Measurements from ENCODE around the gene PHF10.
"Not testable (repeated sequence)": the region's sequence is repeated elsewhere in the genome, so short reads cannot be mapped to it uniquely, and the experiment has no call there.

The PHF10 gene

GRCh38 chr6:169724494-169725124 lies at the start of gene PHF10:
Gene PHF10, minus strand, starts transcription at chr6:169724500. Its CDS starts 569 bp downstream, at chr6:169723931.
- DNase-seq: no peak

- DNase-seq: no peak
Observed at GRCh38 chr6:169766921-169767736, 42.8 kb upstream of the PHF10 start.

- no peak for DNase-seq
Observed at GRCh38 chr6:169766232-169766631, 41.9 kb upstream of the PHF10 start.

- not testable (repeated sequence) for DNase-seq
Observed at GRCh38 chr6:169765789-169766188, 41.5 kb upstream of the PHF10 start.

- no peak for DNase-seq
Observed at GRCh38 chr6:169763881-169764280, 39.6 kb upstream of the PHF10 start.

- no peak for DNase-seq
Observed at GRCh38 chr6:169763308-169763707, 39.0 kb upstream of the PHF10 start.

- no peak for DNase-seq
Observed at GRCh38 chr6:169755162-169755561, 30.9 kb upstream of the PHF10 start.

- no peak for DNase-seq
Observed at GRCh38 chr6:169752074-169752623, 27.8 kb upstream of the PHF10 start.

- DNase-seq: peak; percentile 84
Observed at GRCh38 chr6:169751242-169752073, 27.2 kb upstream of the PHF10 start, which contains the start of the genes DYNLT2 and ERMARD. Gene DYNLT2, minus strand, starts transcription at chr6:169751572. Its CDS starts 114 bp downstream, at chr6:169751458. Gene ERMARD, plus strand, starts transcription at chr6:169751622. Its CDS starts 36 bp downstream, at chr6:169751658.

GRCh38 chr6:169746556-169746955 lies 22.3 kb upstream of the PHF10 start:
- DNase-seq: no peak

- DNase-seq: no peak
Observed at GRCh38 chr6:169745405-169745804, 21.1 kb upstream of the PHF10 start.

GRCh38 chr6:169741344-169741743 lies 17.0 kb upstream of the PHF10 start:
- no peak for DNase-seq

- DNase-seq: no peak
Observed at GRCh38 chr6:169738976-169739529, 14.8 kb upstream of the PHF10 start.

- DNase-seq: no peak
Observed at GRCh38 chr6:169738204-169738975, 14.1 kb upstream of the PHF10 start.

GRCh38 chr6:169729961-169730360 lies 5.7 kb upstream of the PHF10 start:
- no peak for DNase-seq

GRCh38 chr6:169726963-169727362 lies 2.7 kb upstream of the PHF10 start:
- DNase-seq: no peak

GRCh38 chr6:169726049-169726400 lies 1.7 kb upstream of the PHF10 start:
- no peak for DNase-seq

GRCh38 chr6:169725125-169726048 lies 1.1 kb upstream of the PHF10 start:
- DNase-seq: no peak

GRCh38 chr6:169723991-169724493 lies 258 bp downstream of the PHF10 start:
- DNase-seq: no peak

- DNase-seq: no peak
Observed at GRCh38 chr6:169723200-169723909, 945 bp downstream of the PHF10 start.
